ELF-1 (cell line): Measurements from ENCODE around the gene ZSCAN32.

Source experiments
- DNase-seq: peaks from one replicate; pipeline ENCODE4 v3.0.0-alpha.2; 2016; ENCODE audit warnings: low read depth, low spot score

ZSCAN32 gene

DNA sequence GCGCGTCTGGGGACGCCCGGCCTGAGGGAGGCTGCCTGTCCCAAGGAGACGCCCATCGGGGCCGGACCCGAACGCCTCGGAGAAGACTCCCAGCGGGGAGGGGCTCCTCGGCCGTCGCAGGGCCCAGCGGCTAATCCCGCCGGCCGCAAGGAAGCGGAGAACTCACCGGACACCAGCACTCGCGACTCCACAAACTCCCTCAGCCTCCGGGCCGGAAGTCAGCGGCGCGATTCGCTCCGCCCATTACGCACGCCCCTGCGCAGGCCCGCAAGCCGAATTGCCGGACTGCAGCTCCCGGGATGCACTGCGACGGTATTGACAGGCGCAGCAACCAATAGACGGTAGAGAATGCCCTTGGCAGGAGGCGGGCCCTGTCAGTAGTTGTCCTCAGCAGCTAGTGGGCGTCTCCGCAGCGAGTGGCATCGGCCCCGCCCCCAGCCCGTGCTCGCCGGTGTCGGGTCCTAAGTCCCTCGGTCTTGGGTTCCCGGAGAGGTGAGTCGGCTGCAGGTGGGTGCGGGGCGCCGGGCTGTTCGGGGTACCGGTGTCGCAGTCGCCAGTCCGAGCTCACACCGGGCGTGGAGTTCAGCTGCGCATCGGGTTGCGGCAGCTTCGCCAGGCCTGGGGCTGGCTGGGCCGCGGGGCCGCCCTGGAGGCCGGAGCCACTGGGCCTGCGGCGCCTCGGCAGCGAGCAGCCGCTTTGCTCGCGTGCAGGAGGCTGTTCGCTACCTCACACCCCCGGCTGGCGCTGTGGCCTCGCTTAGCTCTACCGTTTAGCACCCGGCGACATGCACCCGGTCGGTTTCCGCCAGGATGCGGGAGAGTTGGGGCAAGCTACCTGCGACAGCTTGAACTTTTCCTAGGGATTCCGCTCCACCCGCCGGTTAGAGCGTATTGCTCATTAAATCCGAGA lies at the start of gene ZSCAN32, which contains the start of gene ZNF174:
Gene ZSCAN32 (minus strand): TSS at position 226 of the 910 bp plus-strand sequence. CDS start 3,447 bp downstream, outside the sequence.
Gene ZNF174 (plus strand): TSS at position 437 of the 910 bp plus-strand sequence. CDS start 790 bp downstream, outside the sequence.
- peak; percentile 100 for DNase-seq

DNA sequence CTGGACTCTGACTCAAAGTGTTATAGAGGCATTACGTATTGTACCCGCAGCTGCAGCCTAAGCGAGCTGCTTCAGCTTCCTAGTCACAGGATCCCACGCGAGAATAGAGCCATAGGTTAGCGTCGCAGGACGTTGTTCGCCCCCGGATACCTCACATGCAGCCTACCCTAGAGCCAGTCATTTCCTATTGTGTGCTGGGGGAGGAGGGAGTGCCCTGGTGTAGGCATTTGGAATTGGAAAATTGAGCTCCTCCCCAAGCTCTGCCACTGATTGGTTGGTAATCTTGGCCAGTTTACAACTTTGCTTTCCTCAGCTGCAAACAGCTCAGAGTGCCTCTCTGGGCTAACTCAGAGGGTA lies 43.2 kb upstream of the ZSCAN32 start:
- peak; percentile 58 for DNase-seq

DNA sequence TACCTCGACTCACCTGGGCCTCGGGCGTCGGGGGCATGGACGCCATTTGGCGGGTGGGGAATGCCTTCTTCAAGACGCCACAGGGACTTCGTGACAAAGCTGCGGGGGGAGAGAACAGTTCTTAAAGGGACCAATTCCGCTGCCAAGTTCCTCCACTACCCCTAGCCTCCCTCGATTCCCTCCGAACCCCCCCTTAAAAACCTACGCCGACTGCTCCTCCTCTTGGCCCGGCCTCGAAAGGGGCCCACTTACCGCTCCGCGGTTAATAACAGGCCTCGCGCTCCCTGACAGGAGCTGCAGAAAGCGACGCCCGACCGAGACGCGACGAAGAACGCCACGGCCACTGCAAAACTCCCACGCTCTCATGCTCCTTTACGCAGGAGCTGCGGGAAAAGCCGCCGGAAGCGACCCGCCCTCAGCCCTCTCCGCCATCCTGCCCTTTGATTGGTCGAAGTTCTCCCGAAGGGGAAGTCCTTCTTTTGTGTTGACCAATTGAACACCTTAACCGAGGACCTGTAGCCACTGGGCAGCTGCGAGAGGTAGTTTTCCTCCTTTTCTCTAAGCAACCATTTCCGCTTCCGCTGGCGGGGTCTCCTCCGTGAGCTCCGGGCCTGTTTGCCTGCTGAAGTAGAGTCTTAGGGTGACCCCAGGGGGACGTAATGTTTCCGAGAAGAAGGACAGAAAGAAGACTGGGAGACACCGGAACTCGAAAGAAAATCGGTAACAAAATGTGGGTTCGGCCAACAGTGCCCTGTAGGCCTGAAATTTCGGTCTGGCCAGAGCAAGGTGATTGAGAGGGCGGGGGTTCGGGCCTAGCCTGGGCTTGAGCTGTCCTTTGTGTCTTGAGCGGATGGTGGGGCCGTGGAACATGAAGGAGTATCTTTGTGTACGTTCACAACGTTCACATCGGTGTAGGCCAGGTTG lies 42.6 kb upstream of the ZSCAN32 start, which contains the start of the genes NAA60 and ZNF597:
Gene NAA60 (plus strand): TSS at position 573 of the 924 bp plus-strand sequence. CDS start 32,548 bp downstream, outside the sequence.
Gene ZNF597 (minus strand): TSS at position 397 of the 924 bp plus-strand sequence. CDS start 351 bp downstream, at position 46.
- peak; percentile 92 for DNase-seq

DNA sequence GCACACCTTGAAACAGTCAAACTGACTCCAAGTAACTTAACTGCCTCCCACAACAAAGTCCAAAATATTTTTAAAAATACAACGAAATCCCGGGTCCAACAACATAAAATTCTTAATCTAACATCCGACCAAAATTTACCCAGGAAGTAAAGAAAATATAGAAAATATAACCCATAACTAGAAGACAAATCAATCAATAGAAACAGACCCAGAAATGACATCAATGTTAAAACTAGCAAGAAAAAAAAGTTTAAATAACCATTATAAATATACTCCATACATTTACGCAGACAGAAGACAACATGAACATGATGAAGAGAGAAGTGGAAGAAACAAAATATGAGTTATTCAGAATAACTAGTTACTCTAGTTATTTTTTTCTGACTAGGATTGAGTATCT lies 38.8 kb upstream of the ZSCAN32 start:
- DNase-seq: no peak

DNA sequence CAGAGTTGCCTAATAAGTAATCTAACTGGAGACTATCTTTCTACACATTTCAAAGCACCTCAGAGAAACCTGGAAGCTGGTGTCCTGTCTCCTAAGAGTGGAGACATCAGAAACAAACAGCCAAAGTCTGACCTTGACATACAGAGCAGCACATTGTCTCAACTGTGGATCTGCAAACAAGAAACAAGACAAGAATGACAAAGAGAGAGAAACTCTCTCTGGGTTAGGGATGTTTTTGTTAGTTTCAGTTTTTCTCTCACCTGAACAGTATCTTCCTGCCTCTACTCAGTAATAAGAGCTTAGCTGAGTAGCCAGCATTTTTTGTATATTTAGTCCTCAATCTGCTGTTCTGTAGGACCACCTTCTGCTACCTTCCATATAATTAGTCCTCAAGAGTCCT lies 33.6 kb upstream of the ZSCAN32 start:
- no peak for DNase-seq

DNA sequence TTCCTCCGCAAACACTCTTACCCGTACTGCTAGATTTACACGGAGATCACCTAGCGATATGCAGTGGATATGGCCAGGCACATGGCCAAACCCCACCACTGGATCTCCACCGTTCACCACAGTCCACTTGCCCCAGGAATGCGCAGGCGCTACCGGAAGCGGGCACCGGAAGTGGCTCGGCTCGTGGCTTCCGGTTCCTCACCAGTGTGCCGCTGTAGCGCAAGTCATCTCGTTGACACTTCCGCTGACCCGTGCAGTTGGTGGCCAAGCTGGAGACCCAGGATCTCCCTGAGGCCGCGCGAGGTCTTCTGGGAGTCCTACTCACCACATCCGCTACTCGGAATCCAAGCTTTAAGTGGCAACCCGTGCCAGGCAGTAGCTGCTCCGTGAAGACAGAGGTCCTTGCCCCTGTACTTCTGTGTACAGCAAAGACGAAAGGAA lies 31.0 kb upstream of the ZSCAN32 start:
- DNase-seq: peak; percentile 81

DNA sequence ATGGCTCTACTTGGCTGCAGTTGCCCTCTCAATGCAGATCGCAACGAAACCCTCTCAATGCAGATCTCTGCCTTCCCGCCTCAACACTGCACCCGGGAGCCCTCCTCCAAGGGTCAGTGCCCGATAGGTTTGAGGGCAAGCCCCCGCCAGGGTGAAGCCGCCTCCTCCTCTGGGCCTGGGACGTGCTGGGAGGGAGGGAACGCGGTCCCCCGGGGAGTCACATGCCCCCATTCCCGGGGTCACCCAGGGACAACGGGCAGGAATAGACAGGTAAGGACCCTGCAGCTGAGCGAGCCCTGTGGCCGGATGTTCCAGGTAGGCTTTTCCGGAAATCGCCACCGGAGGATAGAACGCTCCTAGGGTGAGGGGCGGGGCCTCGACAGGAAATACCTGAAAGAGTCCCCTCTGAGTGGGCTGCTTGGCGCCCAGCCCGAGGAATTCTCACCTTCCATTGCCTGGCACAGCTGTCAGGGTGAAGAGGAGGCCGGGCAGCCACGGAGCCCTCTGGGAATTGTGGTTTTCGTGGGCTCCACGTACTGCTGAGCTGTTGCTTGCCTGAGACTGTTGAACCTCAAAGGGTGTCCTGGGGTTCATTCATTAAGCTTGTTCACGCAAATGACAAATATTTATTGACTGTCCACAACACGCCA lies 13.1 kb upstream of the ZSCAN32 start:
- DNase-seq: peak; percentile 67

DNA sequence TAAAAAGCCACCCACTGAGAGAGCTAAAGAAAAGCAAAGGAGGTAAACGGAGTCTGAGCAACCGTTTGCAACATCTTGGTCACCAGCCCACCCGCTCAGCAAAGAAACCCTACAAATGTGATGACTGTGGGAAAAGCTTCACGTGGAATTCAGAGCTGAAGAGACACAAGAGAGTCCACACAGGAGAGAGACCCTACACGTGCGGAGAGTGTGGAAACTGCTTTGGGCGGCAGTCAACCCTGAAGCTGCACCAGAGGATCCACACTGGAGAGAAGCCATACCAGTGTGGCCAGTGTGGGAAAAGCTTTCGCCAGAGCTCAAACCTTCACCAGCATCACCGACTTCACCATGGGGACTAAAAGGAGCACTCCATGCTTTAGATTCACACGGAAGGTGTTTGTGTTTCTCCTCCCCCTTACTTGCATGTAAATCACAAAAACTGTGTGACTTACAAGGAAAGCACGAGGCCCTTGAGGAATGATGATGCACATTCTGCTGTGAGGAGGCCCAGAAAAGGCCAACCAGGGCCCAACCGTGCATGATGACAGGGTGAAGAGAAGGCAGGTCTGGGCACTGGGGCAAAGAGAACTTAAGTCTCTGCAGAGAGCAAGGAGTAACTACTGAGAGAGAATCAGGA lies 7.9 kb upstream of the ZSCAN32 start:
- no peak for DNase-seq

DNA sequence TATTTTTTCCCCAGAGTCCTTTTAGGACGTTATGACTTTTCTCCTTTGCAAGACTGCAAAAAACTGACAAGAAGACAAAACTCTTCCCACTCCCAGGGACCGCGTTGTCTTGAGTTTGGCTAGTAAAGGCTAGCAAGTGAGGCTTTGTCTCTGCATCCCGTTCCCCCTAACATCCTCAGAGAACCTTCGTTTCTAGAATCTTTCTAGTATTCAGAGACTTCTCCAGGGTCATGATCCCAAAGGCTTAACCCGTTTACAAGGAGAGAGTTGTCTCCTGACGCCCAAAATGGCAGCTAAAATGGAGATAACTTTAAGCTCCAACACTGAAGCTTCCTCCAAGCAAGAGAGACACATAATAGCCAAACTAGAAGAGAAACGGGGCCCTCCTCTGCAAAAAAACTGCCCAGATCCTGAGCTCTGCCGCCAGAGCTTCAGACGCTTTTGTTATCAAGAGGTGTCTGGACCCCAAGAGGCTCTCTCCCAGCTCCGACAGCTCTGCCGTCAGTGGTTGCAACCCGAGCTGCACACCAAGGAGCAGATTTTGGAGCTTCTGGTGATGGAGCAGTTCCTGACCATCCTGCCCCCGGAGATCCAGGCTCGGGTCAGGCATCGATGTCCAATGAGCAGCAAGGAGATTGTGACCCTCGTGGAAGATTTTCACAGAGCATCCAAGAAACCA lies 1.1 kb upstream of the ZSCAN32 start:
- DNase-seq: peak; percentile 50

DNA sequence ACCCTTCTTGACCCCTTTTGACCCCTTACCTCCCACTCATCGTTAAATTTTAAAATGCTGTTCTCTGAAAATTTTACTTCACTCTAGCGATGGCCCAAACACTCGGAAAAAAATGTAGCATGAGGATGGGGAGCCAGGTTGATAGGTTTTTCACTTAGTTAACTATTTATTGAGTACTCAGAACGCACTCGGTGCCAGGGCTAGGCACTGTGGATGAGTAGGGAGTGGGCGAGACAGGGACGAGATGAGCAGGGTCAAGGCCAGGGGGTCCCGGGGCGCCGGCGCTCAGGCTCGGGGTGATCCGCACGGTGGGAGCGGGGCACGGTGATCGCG lies 392 bp downstream of the ZSCAN32 start:
- DNase-seq: no peak

DNA sequence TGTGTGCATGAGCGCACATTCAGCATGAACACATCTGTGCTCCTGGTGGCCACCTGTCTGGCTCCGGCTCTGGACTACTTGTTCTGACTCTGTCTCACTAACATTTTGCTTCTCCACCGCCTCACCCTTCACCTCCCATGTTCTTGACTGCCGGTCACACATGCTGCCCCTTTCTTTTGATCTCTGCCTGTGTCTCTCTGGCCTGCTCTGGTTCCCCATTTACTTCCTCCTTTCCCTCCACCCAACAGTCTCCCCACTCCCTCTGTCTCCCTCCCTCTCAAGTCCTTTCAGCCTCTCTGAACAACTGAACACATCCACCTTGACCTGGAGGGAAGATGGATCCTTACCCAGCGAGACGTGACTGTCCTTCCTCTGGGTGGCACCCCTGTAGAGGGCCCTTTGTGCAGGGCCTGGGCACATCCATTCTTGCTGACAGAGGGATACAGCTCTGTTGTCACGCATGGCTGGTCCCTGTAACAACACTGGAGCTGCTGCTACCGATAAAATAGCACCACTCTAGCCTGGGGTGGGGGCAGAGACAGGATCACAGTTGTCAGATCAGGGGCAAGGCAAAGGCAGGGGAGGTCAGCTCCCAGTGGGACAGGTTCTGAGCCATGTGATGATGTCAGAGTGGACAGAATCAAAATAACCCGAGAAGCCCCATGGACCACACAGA lies 11.0 kb downstream of the ZSCAN32 start:
- DNase-seq: no peak

DNA sequence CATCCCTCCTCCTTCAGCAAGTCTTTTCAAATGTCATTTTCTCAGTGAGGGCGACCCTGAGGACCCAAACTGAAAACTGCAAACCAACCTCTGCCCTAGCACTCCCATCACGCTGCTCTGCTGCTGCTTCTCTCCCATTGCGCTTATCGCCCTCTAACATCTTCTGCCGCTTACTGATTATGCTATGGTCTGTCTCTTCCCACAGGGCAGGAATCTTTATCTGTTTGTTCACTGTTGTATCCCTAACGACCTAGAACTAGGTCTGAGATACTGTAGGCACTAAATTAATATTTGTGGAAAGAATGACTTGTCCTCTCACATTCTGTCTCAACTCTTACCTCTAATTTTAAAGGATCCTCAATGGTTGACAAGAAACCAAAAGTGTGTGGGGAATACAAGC lies 12.5 kb downstream of the ZSCAN32 start:
- no peak for DNase-seq

DNA sequence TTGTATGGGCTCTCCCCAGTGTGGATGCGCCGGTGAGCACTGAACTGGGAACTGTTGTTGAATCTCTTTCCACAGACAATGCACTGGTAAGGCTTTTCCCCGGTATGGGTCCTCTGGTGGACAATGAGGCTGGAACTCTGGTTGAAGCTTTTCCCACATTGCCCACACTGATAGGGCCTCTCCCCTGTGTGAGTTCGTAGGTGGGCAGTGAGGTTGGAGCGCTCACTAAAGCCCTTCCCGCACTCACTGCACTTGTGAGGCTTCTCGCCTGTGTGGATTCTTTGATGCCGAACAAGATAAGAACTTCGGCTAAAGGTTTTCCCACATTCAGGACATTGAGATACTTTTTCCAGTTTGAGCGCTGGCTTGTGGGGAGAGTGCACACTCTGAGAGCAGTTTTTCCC lies 17.8 kb downstream of the ZSCAN32 start:
- DNase-seq: peak; percentile 14

DNA sequence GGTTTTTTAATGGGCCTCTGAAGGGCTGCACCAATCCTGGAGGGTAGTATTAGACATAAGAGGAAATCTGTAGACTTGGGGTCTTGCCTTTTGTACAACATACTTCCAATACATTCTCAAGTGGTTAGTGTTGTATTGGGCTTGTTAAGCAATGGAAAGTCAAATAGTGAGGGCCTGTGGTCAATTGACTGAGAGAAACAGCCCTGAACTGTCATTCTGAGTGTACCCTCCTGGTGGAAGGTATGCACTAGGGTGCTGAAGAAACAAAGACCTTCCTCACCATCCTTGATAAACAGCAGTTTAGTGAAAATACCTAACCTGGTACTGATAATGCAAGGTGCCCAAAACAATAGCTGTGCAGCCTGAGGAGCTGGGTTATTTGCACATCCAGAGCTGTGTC lies 22.9 kb downstream of the ZSCAN32 start:
- no peak for DNase-seq

DNA sequence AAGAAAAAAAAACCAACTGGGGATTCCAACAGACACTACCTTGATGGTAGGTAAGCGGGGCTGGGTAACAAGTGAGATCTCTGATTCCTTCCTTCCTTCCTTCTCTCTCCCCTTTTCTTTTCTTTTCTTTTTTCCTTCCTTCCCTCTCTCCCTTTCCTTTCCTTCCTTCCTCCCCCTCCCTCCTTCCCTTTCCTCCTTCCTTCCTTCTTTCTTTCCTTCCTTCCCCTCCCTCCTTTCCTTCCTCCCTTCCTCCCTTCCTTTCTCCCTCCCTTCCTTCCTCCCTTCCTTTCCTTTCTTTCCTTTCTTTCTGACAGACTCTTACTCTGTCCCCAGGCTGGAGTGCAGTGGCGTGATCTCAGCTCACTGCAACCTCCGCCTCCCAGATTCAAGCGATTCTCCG lies 25.1 kb downstream of the ZSCAN32 start:
- DNase-seq: no peak

DNA sequence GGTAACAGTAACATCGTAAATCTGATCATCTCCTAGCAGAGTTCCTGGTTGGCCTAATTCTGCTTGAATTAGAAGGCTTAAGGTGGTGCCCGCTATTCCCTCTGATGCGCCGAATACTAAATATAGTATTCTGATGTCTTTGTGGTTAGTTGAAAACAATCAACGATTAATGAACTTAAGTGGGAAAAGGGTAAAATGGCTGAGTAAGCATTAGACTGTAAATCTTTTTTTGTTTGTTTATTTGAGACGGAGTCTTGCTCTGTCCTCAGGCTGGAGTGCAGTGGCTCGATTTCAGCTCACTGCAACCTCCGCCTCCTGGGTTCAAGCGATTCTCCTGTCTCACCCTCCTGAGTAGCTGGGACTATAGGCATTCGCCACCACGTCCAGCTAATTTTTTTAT lies 31.7 kb downstream of the ZSCAN32 start:
- DNase-seq: no peak

DNA sequence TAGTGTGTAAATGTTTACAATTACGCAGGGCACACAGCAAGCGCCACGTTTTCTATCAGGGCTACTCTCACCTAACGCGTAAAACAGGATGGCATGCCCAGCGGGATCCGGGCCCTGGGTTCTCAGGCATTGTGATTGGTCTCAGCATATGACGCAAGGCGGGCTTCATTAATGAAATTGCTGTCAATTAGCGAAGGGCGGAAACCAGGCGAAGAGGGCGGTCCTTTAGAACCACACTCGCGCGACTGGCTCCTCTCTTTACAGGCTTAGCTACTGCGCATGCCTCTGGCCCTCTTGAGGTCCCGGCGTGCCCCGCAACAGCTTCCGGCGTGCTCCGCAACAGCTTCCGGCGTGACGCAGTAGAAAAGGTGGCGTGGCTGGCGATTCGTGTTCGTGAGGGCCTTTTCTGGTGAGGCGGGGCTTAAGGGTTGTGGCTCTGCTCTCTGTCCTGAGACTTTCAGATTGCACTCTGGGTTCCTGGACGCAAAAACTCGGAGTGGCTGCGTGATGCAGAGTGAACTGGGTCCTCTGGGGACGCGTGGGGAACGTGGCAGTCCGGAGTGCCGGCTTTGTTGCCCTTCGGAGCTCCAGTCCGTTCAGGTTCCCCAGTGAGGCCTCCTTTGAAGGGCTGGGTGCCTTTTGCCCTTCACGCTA lies 35.9 kb downstream of the ZSCAN32 start:
- peak; percentile 97 for DNase-seq

DNA sequence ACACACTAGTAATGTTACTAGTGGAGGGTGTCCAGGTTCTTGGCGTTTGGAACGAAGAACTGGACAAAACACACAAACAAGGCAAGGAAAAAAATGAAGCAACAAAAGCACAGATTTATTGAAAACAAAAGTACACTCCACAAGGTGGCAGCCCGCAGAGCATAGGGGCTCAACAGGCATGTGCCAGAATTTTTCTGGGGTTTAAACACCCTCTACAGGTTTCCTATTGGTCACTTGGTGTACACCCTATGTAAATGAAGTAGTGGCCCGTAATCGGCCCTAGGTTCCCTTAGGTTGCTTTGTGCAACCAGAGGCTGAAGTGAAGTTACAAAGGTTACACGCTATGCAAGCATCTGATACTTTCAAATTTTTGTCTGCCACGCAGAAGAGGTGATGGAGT lies 37.0 kb downstream of the ZSCAN32 start:
- no peak for DNase-seq

DNA sequence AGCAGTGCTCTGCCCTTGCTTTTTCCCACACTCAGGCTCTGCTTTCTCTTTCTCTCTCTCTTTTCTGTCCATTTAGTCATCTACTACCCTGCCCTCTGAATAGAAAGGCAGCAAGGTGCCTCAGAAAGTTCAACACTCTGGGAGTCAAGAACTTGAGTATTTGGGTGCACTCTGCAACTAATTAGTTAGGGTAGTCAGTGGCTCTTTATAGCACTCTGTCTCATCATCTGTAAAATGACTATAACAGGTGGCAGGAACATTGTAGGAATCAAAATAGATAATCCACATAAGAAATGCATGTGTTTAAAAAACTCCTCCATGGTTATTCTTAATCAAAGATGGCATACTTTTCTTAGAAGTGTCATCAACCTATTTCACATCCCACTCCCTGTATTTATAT lies 37.9 kb downstream of the ZSCAN32 start:
- no peak for DNase-seq
